BLaER1 treated with 17β-estradiol and CSF1 and Interleukin-3, amounts not matched to agents 10 nM and 100 nM (cell line): ENCODE data around the gene SCARB1.

ENCODE experiments used
- H3K27ac ChIP-seq, 11 experiments: shearing (Covaris generic); formaldehyde crosslinking; 2 replicates each; pipeline ENCODE4 v1.8.1; 2022
- H3K27me3 ChIP-seq, 11 experiments: shearing (Covaris generic); formaldehyde crosslinking; 2 replicates each; pipeline ENCODE4 v1.8.1; 2022
- H3K36me3 ChIP-seq, 11 experiments: shearing (Covaris generic); formaldehyde crosslinking; 2 replicates each; pipeline ENCODE4 v1.8.1; 2022
- H3K4me1 ChIP-seq, 10 experiments: shearing (Covaris generic); formaldehyde crosslinking; 2 replicates each; pipeline ENCODE4 v1.8.1; 2022
- H3K4me2 ChIP-seq, 11 experiments: shearing (Covaris generic); formaldehyde crosslinking; 2 replicates each; pipeline ENCODE4 v1.8.1; 2022
- H3K4me3 ChIP-seq, 10 experiments: shearing (Covaris generic); formaldehyde crosslinking; 2 replicates each; pipeline ENCODE4 v1.8.1; 2022
- H3K9ac ChIP-seq, 11 experiments: shearing (Covaris generic); formaldehyde crosslinking; 2 replicates each; pipeline ENCODE4 v1.8.1; 2022
- H3K9me3 ChIP-seq, 11 experiments: shearing (Covaris generic); formaldehyde crosslinking; replicated peaks in 1 of 11; 2 replicates each; pipeline ENCODE4 v1.8.1; 2022
- H4K20me1 ChIP-seq, 11 experiments: shearing (Covaris generic); formaldehyde crosslinking; 2 replicates each; pipeline ENCODE4 v1.8.1; 2022
- Cebpa-rat ChIP-seq, 11 experiments: shearing (Covaris generic); IDR thresholded peaks; 2 replicates each; pipeline ENCODE4 v1.8.1; 2022

SCARB1 gene

DNA sequence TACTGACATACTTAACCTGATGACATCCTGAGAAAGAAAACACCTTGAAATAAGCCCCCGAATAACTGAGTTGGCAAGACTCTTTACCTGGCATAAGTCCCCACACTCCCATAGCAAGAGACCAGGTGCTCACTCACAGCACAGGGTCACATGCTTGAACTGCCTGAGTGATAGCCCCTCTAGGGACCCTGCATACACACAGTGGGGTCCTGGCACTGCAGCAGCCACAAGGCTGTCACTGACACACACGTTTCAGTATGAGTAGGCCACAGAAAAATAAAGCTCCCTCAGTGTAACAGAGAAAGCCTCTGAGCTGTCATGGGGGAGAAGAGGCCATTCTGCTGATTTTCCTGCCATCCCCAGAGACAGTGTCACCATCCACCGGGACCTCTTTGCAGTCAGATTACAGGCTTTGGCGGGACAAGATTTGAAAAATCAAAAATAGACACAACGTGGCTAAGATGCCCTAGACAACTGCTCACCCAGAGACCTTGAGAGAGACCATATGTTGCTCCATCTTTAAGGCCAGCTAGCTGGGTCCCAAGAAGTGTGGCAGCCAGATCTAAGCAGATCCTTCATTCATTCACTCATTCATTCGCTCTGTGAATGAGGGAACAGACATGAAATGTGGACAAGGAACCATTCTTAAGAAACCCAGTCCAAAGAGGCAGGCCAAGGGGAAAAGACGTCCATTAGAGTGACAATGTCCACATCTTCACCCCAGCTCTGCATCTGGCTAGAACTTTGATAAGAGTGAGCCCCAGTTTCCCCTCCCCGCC is 1.6 kb downstream of the SCARB1 start:
- no peaks in the 10 kb centered on the region for H3K9me3 ChIP-seq
- peaks cover 74 to 85% (median 78%) of the 10 kb centered on the region in 10 experiments for H3K4me1 ChIP-seq
- peak overlapping the region; percentile 85 to 99 (median 97) for H3K4me2 ChIP-seq
- peak overlapping the region in 9 of 11 experiments; percentile 85 to 96 (median 93); a peak in 16 of 22 replicates for H3K27ac ChIP-seq
- H3K4me3 ChIP-seq, result peak overlapping the region; percentile 84 to 96 (median 91)
- peaks cover 6 to 61% (median 50%) of the 10 kb centered on the region in 11 experiments; a peak in 20 of 22 replicates for H4K20me1 ChIP-seq
- peaks cover 10 to 47% (median 43%) of the 10 kb centered on the region in 11 experiments for H3K36me3 ChIP-seq
- H3K27me3 ChIP-seq, result no peaks in the 10 kb centered on the region
- TF ChIP-seq Cebpa-rat (IDR thresholded peaks at IDR 0.05), result no peak
- peak overlapping the region; percentile 83 to 95 (median 92) for H3K9ac ChIP-seq

- Histone ChIP-seq H4K20me1 (peaks cover 6 to 67% (median 56%) of the 10 kb centered on the region in 11 experiments; a peak in 20 of 22 replicates), H3K4me1 (peaks cover 74 to 85% (median 78%) of the 10 kb centered on the region in 10 experiments), H3K27me3 (no peaks in the 10 kb centered on the region), H3K4me3 (peak overlapping the region in 8 of 10 experiments; percentile 84 to 96 (median 88); a peak in 16 of 20 replicates), H3K9ac (peak overlapping the region in 10 of 11 experiments; percentile 15 to 95 (median 92); a peak in 14 of 22 replicates), H3K4me2 (peak overlapping the region; percentile 85 to 99 (median 97)), H3K27ac (no peak overlapping the region; a peak in 1 of 22 replicates), H3K36me3 (peaks cover 10 to 53% (median 43%) of the 10 kb centered on the region in 11 experiments), H3K9me3 (no peaks in the 10 kb centered on the region)
- no peak for TF ChIP-seq Cebpa-rat (IDR thresholded peaks at IDR 0.05)
Observed at GRCh38 chr12:124861492-124861891, 2.2 kb downstream of the SCARB1 start.

GRCh38 chr12:124857921-124858461 is 5.7 kb downstream of the SCARB1 start:
- Histone ChIP-seq H3K9ac (peak overlapping the region in 4 of 11 experiments; percentile 18 to 46 (median 35); a peak in 5 of 22 replicates), H3K27ac (peak overlapping the region in 5 of 11 experiments; percentile 6 to 76 (median 40); a peak in 5 of 22 replicates), H3K4me1 (peaks cover 79 to 93% (median 84%) of the 10 kb centered on the region in 10 experiments), H3K36me3 (peaks cover 10 to 86% (median 61%) of the 10 kb centered on the region in 11 experiments), H3K4me3 (no peak overlapping the region), H3K9me3 (no peaks in the 10 kb centered on the region), H3K4me2 (peak overlapping the region; percentile 32 to 93 (median 81); a peak in 20 of 22 replicates), H4K20me1 (peaks cover 6 to 100% (median 90%) of the 10 kb centered on the region in 11 experiments; a peak in 20 of 22 replicates), H3K27me3 (no peaks in the 10 kb centered on the region)
- TF ChIP-seq Cebpa-rat (IDR thresholded peaks at IDR 0.05), result no peak

- H4K20me1 ChIP-seq, result peaks cover 0 to 100% (median 91%) of the 10 kb centered on the region in 11 experiments; a peak in 18 of 22 replicates
- peak overlapping the region in 10 of 11 experiments; percentile 33 to 76 (median 64); a peak in 15 of 22 replicates for H3K27ac ChIP-seq
- H3K9ac ChIP-seq, result peak overlapping the region in 9 of 11 experiments; percentile 7 to 59 (median 33); a peak in 10 of 22 replicates
- H3K4me1 ChIP-seq, result peaks cover 76 to 94% (median 85%) of the 10 kb centered on the region in 10 experiments
- H3K27me3 ChIP-seq, result no peaks in the 10 kb centered on the region
- TF ChIP-seq Cebpa-rat (IDR thresholded peaks at IDR 0.05), result no peak
- peak overlapping the region; percentile 73 to 93 (median 84) for H3K4me2 ChIP-seq
- H3K4me3 ChIP-seq, result peak overlapping the region in 3 of 10 experiments; percentile 2 to 17 (median 7); a peak in 1 of 20 replicates
- no peaks in the 10 kb centered on the region for H3K9me3 ChIP-seq
- peaks cover 10 to 95% (median 72%) of the 10 kb centered on the region in 11 experiments for H3K36me3 ChIP-seq
Observed at GRCh38 chr12:124856842-124857178, 6.9 kb downstream of the SCARB1 start.

DNA sequence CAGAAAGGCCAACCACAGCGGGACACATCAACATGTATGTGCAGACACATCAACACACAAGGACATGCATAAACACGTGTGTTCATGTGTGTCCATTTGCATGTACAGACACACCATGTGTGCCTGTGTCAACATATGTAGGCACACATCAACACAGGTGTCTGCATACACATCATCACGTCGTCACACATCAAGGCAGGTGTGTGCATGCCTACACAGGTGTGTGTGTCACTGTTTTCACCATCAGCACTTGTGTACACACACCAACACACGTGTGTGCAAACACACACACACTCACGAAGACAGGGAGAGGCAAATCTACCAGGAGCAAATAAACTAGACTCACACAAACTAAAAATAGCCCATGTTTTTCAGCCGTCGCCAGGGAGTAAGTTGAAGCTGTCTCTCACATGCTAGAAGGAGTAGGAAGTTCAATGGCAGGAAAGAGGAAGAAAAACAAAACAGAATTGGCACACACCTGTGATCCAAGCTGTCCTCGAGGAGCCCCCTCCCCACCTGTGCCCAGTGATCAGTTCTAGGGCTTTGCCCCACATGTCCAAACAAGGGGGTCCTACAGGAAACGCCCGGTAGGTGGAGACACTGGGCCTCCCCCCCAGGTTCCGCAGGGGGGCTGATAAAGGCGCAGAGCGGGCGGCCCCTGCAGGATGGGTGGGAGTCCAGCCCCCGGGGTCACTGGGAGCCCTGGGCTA is 7.4 kb downstream of the SCARB1 start:
- peak overlapping the region in 9 of 11 experiments; percentile 4 to 62 (median 51); a peak in 9 of 22 replicates for H3K9ac ChIP-seq
- peak overlapping the region; percentile 3 to 76 (median 63); a peak in 19 of 22 replicates for H3K27ac ChIP-seq
- peak overlapping the region in 3 of 10 experiments; percentile 7 to 33 (median 17); a peak in 2 of 20 replicates for H3K4me3 ChIP-seq
- peaks cover 10 to 94% (median 74%) of the 10 kb centered on the region in 11 experiments for H3K36me3 ChIP-seq
- peaks cover 71 to 94% (median 84%) of the 10 kb centered on the region in 10 experiments for H3K4me1 ChIP-seq
- peaks cover 0 to 100% (median 91%) of the 10 kb centered on the region in 11 experiments; a peak in 16 of 22 replicates for H4K20me1 ChIP-seq
- H3K9me3 ChIP-seq, result no peaks in the 10 kb centered on the region
- peak overlapping the region; percentile 73 to 93 (median 84) for H3K4me2 ChIP-seq
- no peak for TF ChIP-seq Cebpa-rat (IDR thresholded peaks at IDR 0.05)
- no peaks in the 10 kb centered on the region for H3K27me3 ChIP-seq

- H3K9me3 ChIP-seq, result no peaks in the 10 kb centered on the region
- H3K9ac ChIP-seq, result peak overlapping the region; percentile 12 to 65 (median 53); a peak in 18 of 22 replicates
- H3K36me3 ChIP-seq, result peaks cover 14 to 95% (median 74%) of the 10 kb centered on the region in 11 experiments
- peaks cover 62 to 94% (median 80%) of the 10 kb centered on the region in 10 experiments for H3K4me1 ChIP-seq
- H4K20me1 ChIP-seq, result peaks cover 0 to 100% (median 91%) of the 10 kb centered on the region in 11 experiments; a peak in 16 of 22 replicates
- H3K4me3 ChIP-seq, result peak overlapping the region in 1 of 10 experiments; percentile 33; a peak in 1 of 20 replicates
- peak overlapping the region; percentile 73 to 93 (median 84) for H3K4me2 ChIP-seq
- peak overlapping the region; percentile 41 to 76 (median 66); a peak in 21 of 22 replicates for H3K27ac ChIP-seq
- H3K27me3 ChIP-seq, result no peaks in the 10 kb centered on the region
- TF ChIP-seq Cebpa-rat (IDR thresholded peaks at IDR 0.05), result no peak
Observed at GRCh38 chr12:124855275-124855957, 8.2 kb downstream of the SCARB1 start.

DNA sequence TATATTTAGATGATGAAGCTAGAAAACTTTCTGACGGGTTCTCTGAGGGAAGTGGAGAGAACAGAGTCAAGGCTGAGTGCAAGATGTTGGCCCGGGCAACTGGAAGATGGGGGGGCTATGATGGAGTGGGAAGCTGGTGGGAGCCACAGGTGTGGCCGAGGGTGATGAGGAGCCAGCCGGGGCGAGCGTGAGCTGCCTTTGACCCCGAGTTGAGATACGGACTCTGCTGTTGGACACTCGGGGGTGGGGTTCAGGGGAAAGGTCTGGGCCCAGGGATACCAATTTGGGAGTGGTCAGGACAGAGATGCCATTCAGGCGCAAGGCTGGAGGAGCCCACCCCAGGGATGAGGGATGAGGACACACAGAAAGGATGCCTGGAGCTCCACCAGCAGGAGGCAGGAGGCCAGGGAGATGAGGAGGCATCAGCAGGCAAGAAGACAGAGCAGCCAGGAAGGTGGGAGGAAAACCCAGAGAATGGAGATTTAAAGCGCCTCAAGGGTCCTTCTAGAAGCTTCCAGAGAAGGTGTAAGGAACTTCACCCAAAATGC is 9.0 kb downstream of the SCARB1 start:
- peaks cover 7 to 94% (median 69%) of the 10 kb centered on the region in 11 experiments; a peak in 21 of 22 replicates for H3K36me3 ChIP-seq
- peak overlapping the region; percentile 41 to 76 (median 66); a peak in 20 of 22 replicates for H3K27ac ChIP-seq
- H3K9me3 ChIP-seq, result no peaks in the 10 kb centered on the region
- H3K4me3 ChIP-seq, result no peak overlapping the region
- H3K27me3 ChIP-seq, result no peaks in the 10 kb centered on the region
- peak overlapping the region; percentile 12 to 65 (median 53); a peak in 12 of 22 replicates for H3K9ac ChIP-seq
- H3K4me1 ChIP-seq, result peaks cover 55 to 91% (median 73%) of the 10 kb centered on the region in 10 experiments
- H3K4me2 ChIP-seq, result peak overlapping the region; percentile 73 to 93 (median 84); a peak in 21 of 22 replicates
- peaks cover 0 to 100% (median 91%) of the 10 kb centered on the region in 11 experiments; a peak in 16 of 22 replicates for H4K20me1 ChIP-seq
- no peak for TF ChIP-seq Cebpa-rat (IDR thresholded peaks at IDR 0.05)
